SK-MEL-5 (cell line): ENCODE measurements around the gene MAP4. TPM values are rescaled to one million over a fixed set of nuclear protein-coding genes. Genes with fewer than 3 reads are reported as not detected.
A peak's percentile ranks its signal among the peaks of the same experiment; 100 is the strongest.
"Not testable (repeated sequence)": the region's sequence is repeated elsewhere in the genome, so short reads cannot be mapped to it uniquely, and the experiment has no call there.

ENCODE experiments used
- DNase-seq: peaks from one replicate; pipeline ENCODE4 v3.0.0-alpha.2; 2016; ENCODE audit warnings: low read depth, low spot score
- in situ Hi-C: cut with HindIII; loops from 2 replicates; pipeline ENCODE4 v1.10.0; 2016; ENCODE audit warnings: low sequenced_read_pairs, high pct_unique_total_duplicates, low pct_unique_long_range_greater_than_20kb
- small RNA-seq, 2 experiments: library from RNA; depleted of rRNA; stranded (forward); fragments of <200 nt; gene quantifications; one replicate each; pipeline ENCODE3, GENCODE V24; 2014
- total RNA-seq: library from RNA; depleted of rRNA; stranded (reverse); fragments of >200 nt; shearing (Covaris generic); gene quantifications from 2 replicates; pipeline ENCODE4 v1.2.3, GENCODE V29; 2014; rRNA removed

MAP4 gene
- total RNA-seq, 1 experiment from 2014 or later = 55.3 TPM

- in situ Hi-C loops = no loop called here
- DNase-seq = no peak
Measured at GRCh38 chr3:47838503-47838902, 177.7 kb downstream of the MAP4 start.

GRCh38 chr3:47836986-47837385 is 179.2 kb downstream of the MAP4 start:
- in situ Hi-C loops = no loop called here
- no peak for DNase-seq

GRCh38 chr3:47829482-47829881 is 186.7 kb downstream of the MAP4 start:
- DNase-seq, in situ Hi-C loops: not testable (repeated sequence)

- no peak for DNase-seq
- in situ Hi-C loops = no loop called here
Measured at GRCh38 chr3:47825590-47825989, 190.6 kb downstream of the MAP4 start.

- DNase-seq = peak; percentile 85
- in situ Hi-C loops = no loop called here
Measured at GRCh38 chr3:47824541-47825473, 191.4 kb downstream of the MAP4 start.

GRCh38 chr3:47817609-47818008 is 198.6 kb downstream of the MAP4 start:
- in situ Hi-C loops = no loop called here
- no peak for DNase-seq

GRCh38 chr3:47813551-47814177 is 202.6 kb downstream of the MAP4 start:
- no peak for DNase-seq
- in situ Hi-C loops = no loop called here

- no peak for DNase-seq
- in situ Hi-C loops = no loop called here
Measured at GRCh38 chr3:47804577-47804976, 211.6 kb downstream of the MAP4 start.

GRCh38 chr3:47803480-47804025 is 212.7 kb downstream of the MAP4 start:
- in situ Hi-C loops = no loop called here
- DNase-seq = no peak

- DNase-seq = peak; percentile 73
- in situ Hi-C loops = no loop called here
Measured at GRCh38 chr3:47802734-47803479, 213.3 kb downstream of the MAP4 start, which contains the start of gene DHX30. TSS of gene DHX30 (plus strand) at chr3:47803138. CDS start at chr3:47810684, 7,546 bp downstream.

Small RNA genes within 50 kb of the gene (small RNA-seq; reads per million reads assigned to genes)
- 0.15 to 0.86 reads per million in 2 experiments for gene AC124916.2
- gene MIR1226 = 0 to 0.91 reads per million in 2 experiments
- 0 reads per million in 2 experiments for gene RF00019
- gene RF02271 = 0 reads per million in 2 experiments

Other genes with a start within 250 kb of the MAP4 start
- gene SMARCC1, start 234.5 kb downstream of the MAP4 start, total RNA-seq = 39.5 and 52.0 TPM in 2 replicates
- 96.6 and 100 TPM in 2 replicates for gene DHX30, start 213.3 kb downstream of the MAP4 start, total RNA-seq
- gene CDC25A, start 172.0 kb upstream of the MAP4 start, total RNA-seq = 14.9 and 16.1 TPM in 2 replicates
- gene CAMP, start 207.1 kb upstream of the MAP4 start, total RNA-seq = 1.1 TPM in 1 of 2 replicates, not detected in the other
- 8.9 and 9.8 TPM in 2 replicates for gene ZNF589, start 224.7 kb upstream of the MAP4 start, total RNA-seq